ENCODE data around the gene TMEM62.

Gene TMEM62

GRCh38 chr15:43133430-43134156 lies at the start of gene TMEM62:
Gene TMEM62, plus strand, starts transcription at chr15:43133586. Its CDS starts 217 bp downstream, at chr15:43133803.
- peak; percentile 97 for DNase-seq (ENCODE audit: low spot score)
- no peak for TF ChIP-seq CTCF (IDR thresholded peaks at IDR 0.05; ENCODE audit: extremely low read depth, missing control alignments)

- DNase-seq (ENCODE audit: low spot score), result no peak
- no peak for TF ChIP-seq CTCF (IDR thresholded peaks at IDR 0.05; ENCODE audit: extremely low read depth, missing control alignments)
Observed at GRCh38 chr15:43085921-43086320, 47.5 kb upstream of the TMEM62 start.

GRCh38 chr15:43086551-43086950 lies 46.8 kb upstream of the TMEM62 start:
- peak; percentile 35 for DNase-seq (ENCODE audit: low spot score)
- no peak for TF ChIP-seq CTCF (IDR thresholded peaks at IDR 0.05; ENCODE audit: extremely low read depth, missing control alignments)

- DNase-seq (ENCODE audit: low spot score), result no peak
- no peak for TF ChIP-seq CTCF (IDR thresholded peaks at IDR 0.05; ENCODE audit: extremely low read depth, missing control alignments)
Observed at GRCh38 chr15:43091859-43092258, 41.5 kb upstream of the TMEM62 start.

- no peak for TF ChIP-seq CTCF (IDR thresholded peaks at IDR 0.05; ENCODE audit: extremely low read depth, missing control alignments)
- DNase-seq (ENCODE audit: low spot score), result no peak
Observed at GRCh38 chr15:43093026-43093425, 40.4 kb upstream of the TMEM62 start.

- no peak for TF ChIP-seq CTCF (IDR thresholded peaks at IDR 0.05; ENCODE audit: extremely low read depth, missing control alignments)
- no peak for DNase-seq (ENCODE audit: low spot score)
Observed at GRCh38 chr15:43094416-43095030, 38.9 kb upstream of the TMEM62 start.

GRCh38 chr15:43095243-43095642 lies 38.1 kb upstream of the TMEM62 start:
- TF ChIP-seq CTCF (IDR thresholded peaks at IDR 0.05; ENCODE audit: extremely low read depth, missing control alignments), result no peak
- no peak for DNase-seq (ENCODE audit: low spot score)

Measured in GM20000 (cell line).